GM12801 (cell line): ENCODE measurements around the gene KIF26A.

Experiments
- CTCF ChIP-seq: IDR thresholded peaks from one replicate; pipeline ENCODE4 v1.5.1; 2011; ENCODE audit warnings: control low read depth; ENCODE audit not compliant: insufficient read length; ENCODE audit errors: extremely low read depth

KIF26A gene

GRCh38 chr14:104094056-104094708 is 44.2 kb upstream of the KIF26A start:
- no peak for TF ChIP-seq CTCF

- no peak for TF ChIP-seq CTCF
Observed at GRCh38 chr14:104094709-104095425, 43.5 kb upstream of the KIF26A start.

GRCh38 chr14:104095426-104096310 is 42.7 kb upstream of the KIF26A start:
- TF ChIP-seq CTCF, result no peak

GRCh38 chr14:104096318-104096717 is 42.1 kb upstream of the KIF26A start:
- TF ChIP-seq CTCF, result no peak

- TF ChIP-seq CTCF, result no peak
Observed at GRCh38 chr14:104096751-104097700, 41.4 kb upstream of the KIF26A start.

GRCh38 chr14:104098272-104099095 is 39.9 kb upstream of the KIF26A start:
- TF ChIP-seq CTCF, result no peak
